ENCODE measurements around the gene TTI1. TPM values are rescaled to one million over a fixed set of nuclear protein-coding genes. Genes with fewer than 3 reads are reported as not detected.

The TTI1 gene
- total RNA-seq, 1 experiment from 2014 or later, result 26.9 TPM

DNA sequence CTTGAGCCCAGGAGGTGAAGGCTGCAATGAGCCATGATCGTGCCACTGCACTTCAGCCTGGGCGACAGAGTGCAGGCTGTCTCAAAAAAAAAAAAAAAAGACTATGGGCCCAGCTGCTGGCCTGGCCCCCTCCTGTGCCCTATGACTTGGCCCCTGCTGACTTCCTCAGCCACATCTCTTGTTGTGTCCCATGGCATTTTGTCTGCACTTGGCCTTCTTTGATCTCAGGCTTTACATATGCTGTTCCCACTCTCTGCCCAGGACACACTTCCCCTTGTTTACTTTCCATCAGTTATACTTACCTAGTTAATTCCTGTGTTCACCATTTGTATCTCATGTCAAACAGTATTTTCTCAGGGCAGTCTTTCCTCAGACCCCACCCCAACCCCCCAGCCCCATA is 44.8 kb upstream of the TTI1 start (continued):
- TF ChIP-seq ZNF274 (IDR thresholded peaks at IDR 0.05; ENCODE audit: low read depth, low read length), result no peak

DNA sequence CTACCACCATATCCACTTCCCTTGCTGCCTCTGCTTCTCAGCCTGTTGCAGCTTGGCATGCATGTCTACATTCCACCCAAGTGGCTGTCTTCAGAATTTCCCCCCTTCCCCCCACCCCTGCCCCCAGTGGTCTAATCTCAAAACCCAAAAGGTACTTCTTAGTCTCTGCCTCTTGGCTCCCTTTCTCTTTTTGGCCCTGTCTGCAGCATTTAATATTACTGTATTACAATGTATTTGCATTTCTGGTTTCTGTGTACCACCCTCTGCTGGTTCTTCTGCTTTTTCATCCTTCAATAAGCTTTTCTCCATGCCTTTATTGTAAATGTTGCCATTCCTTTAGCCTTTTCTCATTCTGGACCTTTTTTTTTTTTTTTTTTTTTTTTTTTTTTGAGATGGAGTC is 43.3 kb upstream of the TTI1 start:
- DNase-seq (ENCODE audit: low read depth, low spot score), result no peak
- CTCF ChIA-PET, result no interaction called here
- H3K27ac ChIP-seq (ENCODE audit: low read depth, low read length), result no peak overlapping the region
- RAD21 ChIA-PET (ENCODE audit: low non-redundant PET in 1 of 2, low total read pairs in 2 of 2, uncharacterized antibody in 2 of 2, unreplicated experiment in 2 of 2), result no interaction called here
- no peaks in the 10 kb centered on the region for H3K27me3 ChIP-seq (ENCODE audit: insufficient read depth, low read length)
- no TSS peak for BruUV-seq (replicated peaks)
- no peaks in the 10 kb centered on the region for H4K20me1 ChIP-seq (ENCODE audit: insufficient read depth)
- no peaks in the 10 kb centered on the region for H3K9me2 ChIP-seq (ENCODE audit: insufficient read depth)
- peaks cover under 1 to 6% of the 10 kb centered on the region in 2 experiments; a peak in 2 of 4 replicates for H3K36me3 ChIP-seq (ENCODE audit: control insufficient read depth in 1 of 2, insufficient read depth in 2 of 2, low read length in 2 of 2)
- no peak overlapping the region for H3K4me2 ChIP-seq (ENCODE audit: low read length)
- no peak overlapping the region for H3K9ac ChIP-seq (ENCODE audit: low read length)
- no peaks in the 10 kb centered on the region for H3K9me3 ChIP-seq (ENCODE audit: control insufficient read depth in 1 of 2, insufficient read depth in 1 of 2, low read depth in 1 of 2, low read length in 2 of 2)
- ATAC-seq, result no peak
- no peaks in the 10 kb centered on the region for H3K4me1 ChIP-seq (ENCODE audit: control insufficient read depth in 1 of 2, insufficient read depth in 2 of 2, low read length in 2 of 2)
- TF ChIP-seq ZFX (IDR thresholded peaks at IDR 0.05), result no peak
- TF ChIP-seq ELF1 (IDR thresholded peaks at IDR 0.05; ENCODE audit: borderline replicate concordance, low read depth), result no peak
- TF ChIP-seq CEBPB (IDR thresholded peaks at IDR 0.05; ENCODE audit: low read depth), result no peak
- no peak for TF ChIP-seq EGR1 (IDR thresholded peaks at IDR 0.05; ENCODE audit: low read depth)
- TF ChIP-seq, protein P1, sequence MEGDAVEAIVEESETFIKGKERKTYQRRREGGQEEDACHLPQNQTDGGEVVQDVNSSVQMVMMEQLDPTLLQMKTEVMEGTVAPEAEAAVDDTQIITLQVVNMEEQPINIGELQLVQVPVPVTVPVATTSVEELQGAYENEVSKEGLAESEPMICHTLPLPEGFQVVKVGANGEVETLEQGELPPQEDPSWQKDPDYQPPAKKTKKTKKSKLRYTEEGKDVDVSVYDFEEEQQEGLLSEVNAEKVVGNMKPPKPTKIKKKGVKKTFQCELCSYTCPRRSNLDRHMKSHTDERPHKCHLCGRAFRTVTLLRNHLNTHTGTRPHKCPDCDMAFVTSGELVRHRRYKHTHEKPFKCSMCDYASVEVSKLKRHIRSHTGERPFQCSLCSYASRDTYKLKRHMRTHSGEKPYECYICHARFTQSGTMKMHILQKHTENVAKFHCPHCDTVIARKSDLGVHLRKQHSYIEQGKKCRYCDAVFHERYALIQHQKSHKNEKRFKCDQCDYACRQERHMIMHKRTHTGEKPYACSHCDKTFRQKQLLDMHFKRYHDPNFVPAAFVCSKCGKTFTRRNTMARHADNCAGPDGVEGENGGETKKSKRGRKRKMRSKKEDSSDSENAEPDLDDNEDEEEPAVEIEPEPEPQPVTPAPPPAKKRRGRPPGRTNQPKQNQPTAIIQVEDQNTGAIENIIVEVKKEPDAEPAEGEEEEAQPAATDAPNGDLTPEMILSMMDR (IDR thresholded peaks at IDR 0.05 in 2 of 3, conservative IDR thresholded peaks at IDR 0.05 in 1 of 3; ENCODE audit: borderline replicate concordance in 1 of 3, insufficient read depth in 1 of 3, low read depth in 2 of 3, low read length in 2 of 3), result no peak
- TF ChIP-seq EZH2 (IDR thresholded peaks at IDR 0.05), result no peak
- no peak for TF ChIP-seq JUND (IDR thresholded peaks at IDR 0.05)
- TF ChIP-seq, protein P2, sequence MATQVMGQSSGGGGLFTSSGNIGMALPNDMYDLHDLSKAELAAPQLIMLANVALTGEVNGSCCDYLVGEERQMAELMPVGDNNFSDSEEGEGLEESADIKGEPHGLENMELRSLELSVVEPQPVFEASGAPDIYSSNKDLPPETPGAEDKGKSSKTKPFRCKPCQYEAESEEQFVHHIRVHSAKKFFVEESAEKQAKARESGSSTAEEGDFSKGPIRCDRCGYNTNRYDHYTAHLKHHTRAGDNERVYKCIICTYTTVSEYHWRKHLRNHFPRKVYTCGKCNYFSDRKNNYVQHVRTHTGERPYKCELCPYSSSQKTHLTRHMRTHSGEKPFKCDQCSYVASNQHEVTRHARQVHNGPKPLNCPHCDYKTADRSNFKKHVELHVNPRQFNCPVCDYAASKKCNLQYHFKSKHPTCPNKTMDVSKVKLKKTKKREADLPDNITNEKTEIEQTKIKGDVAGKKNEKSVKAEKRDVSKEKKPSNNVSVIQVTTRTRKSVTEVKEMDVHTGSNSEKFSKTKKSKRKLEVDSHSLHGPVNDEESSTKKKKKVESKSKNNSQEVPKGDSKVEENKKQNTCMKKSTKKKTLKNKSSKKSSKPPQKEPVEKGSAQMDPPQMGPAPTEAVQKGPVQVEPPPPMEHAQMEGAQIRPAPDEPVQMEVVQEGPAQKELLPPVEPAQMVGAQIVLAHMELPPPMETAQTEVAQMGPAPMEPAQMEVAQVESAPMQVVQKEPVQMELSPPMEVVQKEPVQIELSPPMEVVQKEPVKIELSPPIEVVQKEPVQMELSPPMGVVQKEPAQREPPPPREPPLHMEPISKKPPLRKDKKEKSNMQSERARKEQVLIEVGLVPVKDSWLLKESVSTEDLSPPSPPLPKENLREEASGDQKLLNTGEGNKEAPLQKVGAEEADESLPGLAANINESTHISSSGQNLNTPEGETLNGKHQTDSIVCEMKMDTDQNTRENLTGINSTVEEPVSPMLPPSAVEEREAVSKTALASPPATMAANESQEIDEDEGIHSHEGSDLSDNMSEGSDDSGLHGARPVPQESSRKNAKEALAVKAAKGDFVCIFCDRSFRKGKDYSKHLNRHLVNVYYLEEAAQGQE (IDR thresholded peaks at IDR 0.05; ENCODE audit: low read depth), result no peak
- TF ChIP-seq TCF7L2 (IDR thresholded peaks at IDR 0.05; ENCODE audit: borderline replicate concordance, extremely low read depth, insufficient read depth, insufficient read length), result no peak
- no peak for TF ChIP-seq YY1 (IDR thresholded peaks at IDR 0.05; ENCODE audit: extremely low read depth, insufficient replicate concordance, low read depth, low read length)
- no peak for TF ChIP-seq SIN3A (IDR thresholded peaks at IDR 0.05; ENCODE audit: low read depth)
- TF ChIP-seq EZH2phosphoT487 (IDR thresholded peaks at IDR 0.05; ENCODE audit: borderline replicate concordance), result no peak
- H2AFZ ChIP-seq (ENCODE audit: low read depth, low read length, poor library complexity, severe bottlenecking), result no peak overlapping the region
- intact Hi-C loops (cut with micrococcal nuclease), result no loop called here
- peaks cover 29% of the 10 kb centered on the region for H3K79me2 ChIP-seq (ENCODE audit: insufficient read depth, low read length)
- H3K4me3 ChIP-seq (replicated peaks in 1 of 2; ENCODE audit: low read depth in 1 of 2, low read length in 2 of 2), result no peak overlapping the region
- POLR2A ChIA-PET, result no interaction called here
